Smooth muscle cell (in vitro differentiated cells): ENCODE measurements around the gene LRBA. TPM values are rescaled to one million over a fixed set of nuclear protein-coding genes. Genes with fewer than 3 reads are reported as not detected.

Experiments used
- DNase-seq: peaks from one replicate; lab custom pipeline; 2025; ENCODE audit not compliant: unreplicated experiment; lab: John Stamatoyannopoulos, UW
- H2AFZ ChIP-seq: fragments of 200-600 bp; sonication (generic); 2 replicates; pipeline ENCODE4 v1.6.0; 2016; ENCODE audit warnings: antibody characterized with exemption, low read depth, mild to moderate bottlenecking
- H3F3A ChIP-seq: fragments of 200-600 bp; sonication (generic); 2 replicates; pipeline ENCODE4 v1.6.0; 2017; ENCODE audit warnings: antibody characterized with exemption, low read depth
- H3K27ac ChIP-seq: fragments of 200-600 bp; sonication (generic); 2 replicates; pipeline ENCODE4 v1.5.1; 2016; ENCODE audit warnings: low read depth, mild to moderate bottlenecking
- H3K27me3 ChIP-seq: fragments of 200-600 bp; sonication (generic); 2 replicates; pipeline ENCODE4 v1.6.1; 2016; ENCODE audit warnings: low read depth, mild to moderate bottlenecking
- H3K36me3 ChIP-seq: fragments of 200-600 bp; sonication (generic); 2 replicates; pipeline ENCODE4 v1.5.1; 2016; ENCODE audit warnings: low read depth
- H3K4me1 ChIP-seq: fragments of 200-600 bp; sonication (generic); 2 replicates; pipeline ENCODE4 v1.5.1; 2016; ENCODE audit warnings: low read depth
- H3K4me2 ChIP-seq: fragments of 200-600 bp; sonication (generic); 2 replicates; pipeline ENCODE4 v1.6.0; 2016; ENCODE audit warnings: mild to moderate bottlenecking
- H3K4me3 ChIP-seq: fragments of 200-600 bp; sonication (generic); 2 replicates; pipeline ENCODE4 v1.5.1; 2016; ENCODE audit warnings: mild to moderate bottlenecking
- H3K79me2 ChIP-seq: fragments of 200-600 bp; sonication (generic); 2 replicates; pipeline ENCODE4 v1.6.0; 2016; ENCODE audit warnings: low read depth, mild to moderate bottlenecking
- H3K9ac ChIP-seq: fragments of 200-600 bp; sonication (generic); 2 replicates; pipeline ENCODE4 v1.6.0; 2016; ENCODE audit warnings: low read depth
- H3K9me3 ChIP-seq: fragments of 200-600 bp; sonication (generic); replicated peaks from 2 replicates; pipeline ENCODE4 v1.5.1; 2016; ENCODE audit warnings: low read depth
- H4K20me1 ChIP-seq: fragments of 200-600 bp; sonication (generic); 2 replicates; pipeline ENCODE4 v1.6.0; 2016; ENCODE audit warnings: low read depth
- CTCF ChIP-seq: fragments of 200-600 bp; sonication (generic); IDR thresholded peaks from 2 replicates; pipeline ENCODE4 v1.5.1; 2017; ENCODE audit warnings: borderline replicate concordance, mild to moderate bottlenecking, antibody characterized with exemption; ENCODE audit not compliant: insufficient read depth, poor library complexity, severe bottlenecking
- WGBS: methylation state at CpG from one replicate; pipeline ENCODE4 v1.1.7; 2016; ENCODE audit warnings: low lambda C conversion rate; 5-methylcytosine and 5-hydroxymethylcytosine counted together
- polyA plus RNA-seq: library from polyadenylated mRNA; unstranded; fragments of >200 nt; fragmentation: Nextera tagmentation; extraction: Ambion mirVana; gene quantifications from 2 replicates; pipeline ENCODE4 v1.2.1, GENCODE V29; 2016
- total RNA-seq: library from RNA; depleted of rRNA; stranded (reverse); fragments of >200 nt; gene quantifications from 2 replicates; pipeline ENCODE4 v1.2.3, GENCODE V29; 2014

LRBA gene
- total and polyA plus RNA-seq, 2 experiments from 2014 or later: 1.6 to 26.2 TPM

GRCh38 chr4:150986085-150986484 lies 29.0 kb downstream of the LRBA start:
- Histone ChIP-seq H3K9ac (no peak overlapping the region), H3K9me3 (no peaks in the 10 kb centered on the region), H3K27me3 (no peaks in the 10 kb centered on the region), H3K36me3 (no peaks in the 10 kb centered on the region), H3F3A (no peaks in the 10 kb centered on the region), H2AFZ (no peak overlapping the region), H3K79me2 (no peaks in the 10 kb centered on the region), H3K4me1 (no peaks in the 10 kb centered on the region), H3K4me2 (no peak overlapping the region), H4K20me1 (no peaks in the 10 kb centered on the region), H3K4me3 (no peak overlapping the region), H3K27ac (no peak overlapping the region)
- TF ChIP-seq CTCF: no peak
- 99% methylated on average over 4 of the region's 4 CpGs for WGBS
- no peak for DNase-seq

DNA sequence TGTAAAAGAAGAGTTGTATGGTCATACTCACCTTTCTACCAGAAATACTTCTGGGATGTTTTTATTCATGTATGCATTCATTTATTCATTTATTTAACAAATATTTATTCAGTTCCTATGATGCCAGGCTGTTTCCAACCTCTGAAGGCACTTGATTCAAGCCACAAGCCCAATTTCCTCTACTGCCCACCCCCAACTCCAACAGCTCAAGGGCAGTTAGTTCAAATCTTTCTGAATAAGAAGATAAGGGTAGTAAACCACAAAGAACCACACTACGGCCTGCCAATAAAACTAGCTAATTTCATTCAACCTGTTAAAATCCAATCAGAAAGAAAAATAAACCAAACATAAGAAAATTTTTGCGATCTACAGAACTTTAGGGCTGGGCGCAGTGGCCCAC lies 31.2 kb downstream of the LRBA start:
- no peaks in the 10 kb centered on the region for H3K9me3 ChIP-seq
- no peak for TF ChIP-seq CTCF
- H3K27me3 ChIP-seq: no peaks in the 10 kb centered on the region
- no peaks in the 10 kb centered on the region for H3K4me1 ChIP-seq
- H3K36me3 ChIP-seq: no peaks in the 10 kb centered on the region
- H4K20me1 ChIP-seq: no peaks in the 10 kb centered on the region
- H3K4me2 ChIP-seq: no peak overlapping the region
- no peak overlapping the region for H3K9ac ChIP-seq
- no peak overlapping the region for H3K27ac ChIP-seq
- H3K79me2 ChIP-seq: no peaks in the 10 kb centered on the region
- no peaks in the 10 kb centered on the region for H3F3A ChIP-seq
- H2AFZ ChIP-seq: no peak overlapping the region
- DNase-seq: no peak
- H3K4me3 ChIP-seq: no peak overlapping the region
- 83% methylated on average over 3 of the region's 3 CpGs for WGBS

- Histone ChIP-seq H3K79me2 (no peaks in the 10 kb centered on the region), H3F3A (no peaks in the 10 kb centered on the region), H3K36me3 (no peaks in the 10 kb centered on the region), H3K4me3 (no peak overlapping the region), H4K20me1 (no peaks in the 10 kb centered on the region), H3K4me2 (no peak overlapping the region), H3K9me3 (no peaks in the 10 kb centered on the region), H2AFZ (no peak overlapping the region), H3K9ac (no peak overlapping the region), H3K27ac (no peak overlapping the region), H3K4me1 (no peaks in the 10 kb centered on the region), H3K27me3 (no peaks in the 10 kb centered on the region)
- no peak for TF ChIP-seq CTCF
- DNase-seq: no peak
- WGBS: 100% methylated on average over 1 of the region's 1 CpG
Observed at GRCh38 chr4:150982557-150983233, 32.4 kb downstream of the LRBA start.
